ENCODE measurements around the gene MDH2. TPM values are rescaled to one million over a fixed set of nuclear protein-coding genes. Genes with fewer than 3 reads are reported as not detected.
A peak's percentile ranks its signal among the peaks of the same experiment; 100 is the strongest.
"Not testable (repeated sequence)": the region's sequence is repeated elsewhere in the genome, so short reads cannot be mapped to it uniquely, and the experiment has no call there.

The MDH2 gene
- total RNA-seq, 4 donors from 2014 or later: 57.1 to 81.0 (median 69.4) TPM

GRCh38 chr7:76003351-76003750 lies 44.6 kb upstream of the MDH2 start:
- no peak overlapping the region for H3K27ac ChIP-seq
- WGBS, 2 donors: 79 to 89% methylated on average over 9 to 10 of the region's 10 CpGs
- H3K4me1 ChIP-seq: peaks cover 0 to under 1% (median 0%) of the 10 kb centered on the region in 4 donors
- no peaks in the 10 kb centered on the region for H3K9me3 ChIP-seq
- H3K4me3 ChIP-seq: no peak overlapping the region
- no peaks in the 10 kb centered on the region for H3K27me3 ChIP-seq
- peaks cover 0 to 69% (median 7%) of the 10 kb centered on the region in 3 donors for H3K36me3 ChIP-seq
- TF ChIP-seq POLR2A (IDR thresholded peaks at IDR 0.05) (no peak), EP300 (IDR thresholded peaks at IDR 0.05) (no peak), CTCF (IDR thresholded peaks at IDR 0.05) (no peak)
- no peak for DNase-seq (ENCODE audit: low spot score in 2 of 2)

- H3K4me1 ChIP-seq: peaks cover 0 to 13% (median 3%) of the 10 kb centered on the region in 4 donors
- not testable (repeated sequence) for H3K9me3 ChIP-seq; H3K27ac ChIP-seq; H3K27me3 ChIP-seq; DNase-seq (ENCODE audit: low spot score in 2 of 2); H3K4me3 ChIP-seq
- H3K36me3 ChIP-seq: peaks cover 0 to 52% (median 7%) of the 10 kb centered on the region in 3 donors
- 78 to 90% methylated on average over 4 of the region's 4 CpGs for WGBS, 2 donors
Observed at GRCh38 chr7:76005004-76005403, 42.9 kb upstream of the MDH2 start.

- Histone ChIP-seq H3K4me1 (peaks cover 0 to 20% (median 3%) of the 10 kb centered on the region in 4 donors), H3K27ac (peak overlapping the region in 1 of 4 donors; percentile 2), H3K9me3 (no peaks in the 10 kb centered on the region), H3K27me3 (no peaks in the 10 kb centered on the region), H3K4me3 (no peak overlapping the region), H3K36me3 (peaks cover 0 to 42% (median 5%) of the 10 kb centered on the region in 3 donors)
- TF ChIP-seq EP300 (IDR thresholded peaks at IDR 0.05) (no peak), CTCF (IDR thresholded peaks at IDR 0.05) (no peak)
- WGBS, 2 donors: 80 to 81% methylated on average over 8 of the region's 8 CpGs
- DNase-seq (ENCODE audit: low spot score in 2 of 2): no peak
Observed at GRCh38 chr7:76008156-76008687, 39.7 kb upstream of the MDH2 start.

- no peaks in the 10 kb centered on the region for H3K27me3 ChIP-seq
- H3K4me1 ChIP-seq: peaks cover 0 to 20% (median 3%) of the 10 kb centered on the region in 4 donors
- H3K36me3 ChIP-seq: peaks cover 0 to 42% (median 0%) of the 10 kb centered on the region in 3 donors
- H3K4me3 ChIP-seq: no peak overlapping the region
- no peak overlapping the region for H3K27ac ChIP-seq
- DNase-seq (ENCODE audit: low spot score in 2 of 2): no peak
- TF ChIP-seq POLR2A (IDR thresholded peaks at IDR 0.05): no peak
- no peak for TF ChIP-seq CTCF (IDR thresholded peaks at IDR 0.05)
- H3K9me3 ChIP-seq: no peaks in the 10 kb centered on the region
- 85 to 87% methylated on average over 11 of the region's 11 CpGs for WGBS, 2 donors
Observed at GRCh38 chr7:76009672-76010600, 38.0 kb upstream of the MDH2 start.

- H3K27ac ChIP-seq: peak overlapping the region in 2 of 4 donors; percentile 2 to 48
- WGBS, 2 donors: 44 to 49% methylated on average over 8 of the region's 8 CpGs
Observed at GRCh38 chr7:76011442-76011861, 36.5 kb upstream of the MDH2 start.

More at GRCh38 chr7:76011442-76011861, 36.5 kb upstream of the MDH2 start:
- Histone ChIP-seq H3K36me3 (peaks cover 0 to 46% (median 0%) of the 10 kb centered on the region in 3 donors), H3K4me1 (peaks cover 0 to 20% (median 3%) of the 10 kb centered on the region in 4 donors), H3K9me3 (no peaks in the 10 kb centered on the region), H3K27me3 (no peaks in the 10 kb centered on the region), H3K4me3 (no peak overlapping the region)
- no peak for DNase-seq (ENCODE audit: low spot score in 2 of 2)
- TF ChIP-seq CTCF (IDR thresholded peaks at IDR 0.05) (no peak), EP300 (IDR thresholded peaks at IDR 0.05) (no peak), POLR2A (IDR thresholded peaks at IDR 0.05) (no peak)
